Measurements from ENCODE around the gene SORCS2.
"Not testable (repeated sequence)": the region's sequence is repeated elsewhere in the genome, so short reads cannot be mapped to it uniquely, and the experiment has no call there.

The SORCS2 gene

DNA sequence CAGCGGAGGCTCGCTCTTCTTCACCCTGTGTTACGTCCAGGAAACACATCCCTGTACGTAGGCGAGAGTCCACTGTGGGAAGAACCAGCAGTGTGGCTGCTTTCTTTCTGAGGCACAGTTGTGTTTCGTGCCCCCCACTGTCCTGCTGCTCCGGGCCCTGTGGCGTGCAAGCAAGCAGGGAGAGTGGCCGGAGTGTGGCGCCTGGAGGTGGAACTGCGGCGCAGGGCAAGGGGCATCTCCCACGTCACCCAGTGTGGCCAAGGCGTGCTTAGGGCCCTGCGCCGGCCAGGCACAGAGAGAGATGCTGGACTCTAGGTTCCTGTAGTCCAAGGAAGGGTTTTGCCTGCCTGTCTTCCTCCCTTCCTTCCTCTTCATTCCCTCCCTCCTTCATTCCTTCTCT, 255.7 kb downstream of the SORCS2 start:
- TF ChIP-seq, protein P1, sequence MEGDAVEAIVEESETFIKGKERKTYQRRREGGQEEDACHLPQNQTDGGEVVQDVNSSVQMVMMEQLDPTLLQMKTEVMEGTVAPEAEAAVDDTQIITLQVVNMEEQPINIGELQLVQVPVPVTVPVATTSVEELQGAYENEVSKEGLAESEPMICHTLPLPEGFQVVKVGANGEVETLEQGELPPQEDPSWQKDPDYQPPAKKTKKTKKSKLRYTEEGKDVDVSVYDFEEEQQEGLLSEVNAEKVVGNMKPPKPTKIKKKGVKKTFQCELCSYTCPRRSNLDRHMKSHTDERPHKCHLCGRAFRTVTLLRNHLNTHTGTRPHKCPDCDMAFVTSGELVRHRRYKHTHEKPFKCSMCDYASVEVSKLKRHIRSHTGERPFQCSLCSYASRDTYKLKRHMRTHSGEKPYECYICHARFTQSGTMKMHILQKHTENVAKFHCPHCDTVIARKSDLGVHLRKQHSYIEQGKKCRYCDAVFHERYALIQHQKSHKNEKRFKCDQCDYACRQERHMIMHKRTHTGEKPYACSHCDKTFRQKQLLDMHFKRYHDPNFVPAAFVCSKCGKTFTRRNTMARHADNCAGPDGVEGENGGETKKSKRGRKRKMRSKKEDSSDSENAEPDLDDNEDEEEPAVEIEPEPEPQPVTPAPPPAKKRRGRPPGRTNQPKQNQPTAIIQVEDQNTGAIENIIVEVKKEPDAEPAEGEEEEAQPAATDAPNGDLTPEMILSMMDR (IDR thresholded peaks at IDR 0.05; ENCODE audit: extremely low read depth, missing control alignments), result no peak
- DNase-seq (ENCODE audit: low spot score), result no peak

DNA sequence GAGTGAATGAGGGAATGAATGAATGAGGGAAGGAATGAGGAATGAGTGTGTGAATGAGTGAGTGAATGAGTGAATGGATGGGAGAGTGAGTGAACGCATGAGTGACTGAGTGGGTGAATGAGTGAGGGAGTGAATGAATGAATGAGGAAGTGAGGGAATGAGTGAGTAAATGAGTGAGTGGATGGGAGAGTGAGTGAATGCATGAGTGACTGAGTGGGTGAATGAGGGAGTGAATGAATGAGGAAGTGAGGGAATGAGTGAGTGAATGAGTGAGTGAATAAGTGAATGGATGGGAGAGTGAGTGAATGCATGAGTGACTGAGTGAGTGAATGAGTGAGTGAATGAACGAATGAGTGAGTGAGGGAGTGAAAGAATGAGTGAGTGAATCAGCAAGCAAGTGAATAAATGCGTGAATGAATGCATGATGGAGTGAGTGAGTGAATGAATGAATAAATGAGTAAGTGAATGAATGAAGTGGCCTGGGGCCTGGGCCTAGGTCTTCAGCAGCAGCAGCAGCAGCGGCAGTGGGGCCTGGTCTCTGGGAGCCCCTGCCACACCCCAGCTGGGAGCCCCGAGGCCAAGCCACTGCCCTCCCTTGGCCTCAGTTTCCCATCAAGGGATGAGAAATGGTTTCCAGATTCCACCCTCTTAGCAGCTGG, 258.6 kb downstream of the SORCS2 start:
- TF ChIP-seq, protein P1 (IDR thresholded peaks at IDR 0.05; ENCODE audit: extremely low read depth, missing control alignments), result no peak
- no peak for DNase-seq (ENCODE audit: low spot score)

DNA sequence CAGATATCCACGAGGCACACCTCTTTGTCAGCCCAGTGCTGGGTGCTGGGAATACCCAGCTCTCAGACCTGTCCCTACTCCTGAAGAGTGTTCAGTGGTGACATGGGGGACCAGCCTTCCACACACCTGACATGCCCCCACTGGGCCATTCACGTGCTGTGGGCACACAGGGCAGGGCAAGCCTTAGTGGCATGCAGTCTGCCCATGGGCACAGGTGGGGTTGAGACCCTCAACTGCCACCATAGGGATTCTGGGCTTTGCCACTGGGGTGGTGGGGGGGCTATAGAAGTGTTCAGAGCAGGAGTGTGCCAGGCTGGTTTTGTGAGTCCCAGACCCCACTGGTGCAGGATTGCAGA, 259.1 kb downstream of the SORCS2 start:
- no peak for DNase-seq (ENCODE audit: low spot score)
- TF ChIP-seq, protein P1 (IDR thresholded peaks at IDR 0.05; ENCODE audit: extremely low read depth, missing control alignments), result no peak

DNA sequence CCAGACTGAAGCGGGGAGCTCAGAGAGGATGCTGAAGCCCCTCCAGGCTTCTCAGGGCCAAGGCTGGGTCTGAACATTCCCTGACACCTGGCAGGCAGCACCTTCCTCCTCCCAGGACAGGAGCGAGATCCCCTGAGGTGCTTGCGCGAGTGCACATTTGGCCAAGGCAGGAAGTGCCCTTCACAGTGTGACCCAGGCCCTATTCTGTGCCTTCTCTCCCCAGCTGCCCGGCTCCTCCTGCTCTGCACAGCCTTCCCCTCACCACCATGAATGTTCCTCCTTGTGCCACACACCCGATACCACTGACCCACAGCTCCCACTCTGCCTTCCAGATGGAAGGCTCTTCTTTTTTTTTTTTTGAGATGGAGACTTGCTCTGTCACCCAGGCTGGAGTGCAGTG, 259.5 kb downstream of the SORCS2 start:
- no peak for DNase-seq (ENCODE audit: low spot score)
- TF ChIP-seq, protein P1 (IDR thresholded peaks at IDR 0.05; ENCODE audit: extremely low read depth, missing control alignments), result no peak

DNA sequence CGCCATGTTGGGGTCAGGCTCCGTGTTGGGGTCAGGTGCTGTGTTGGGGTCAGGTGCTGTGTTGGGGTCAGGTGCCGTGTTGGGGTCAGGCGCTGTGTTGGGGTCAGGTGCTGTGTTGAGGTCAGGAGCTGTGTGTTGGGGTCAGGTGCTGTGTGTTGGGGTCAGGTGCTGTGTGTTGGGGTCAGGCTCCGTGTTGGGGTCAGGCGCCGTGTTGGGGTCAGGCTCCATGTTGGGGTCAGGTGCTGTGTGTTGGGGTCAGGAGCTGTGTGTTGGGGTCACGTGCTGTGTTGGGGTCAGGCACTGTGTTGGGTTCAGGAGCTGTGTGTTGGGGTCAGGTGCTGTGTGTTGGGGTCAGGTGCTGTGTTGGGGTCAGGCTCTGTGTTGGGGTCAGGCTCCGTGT, 260.5 kb downstream of the SORCS2 start:
- not testable (repeated sequence) for DNase-seq (ENCODE audit: low spot score)

DNA sequence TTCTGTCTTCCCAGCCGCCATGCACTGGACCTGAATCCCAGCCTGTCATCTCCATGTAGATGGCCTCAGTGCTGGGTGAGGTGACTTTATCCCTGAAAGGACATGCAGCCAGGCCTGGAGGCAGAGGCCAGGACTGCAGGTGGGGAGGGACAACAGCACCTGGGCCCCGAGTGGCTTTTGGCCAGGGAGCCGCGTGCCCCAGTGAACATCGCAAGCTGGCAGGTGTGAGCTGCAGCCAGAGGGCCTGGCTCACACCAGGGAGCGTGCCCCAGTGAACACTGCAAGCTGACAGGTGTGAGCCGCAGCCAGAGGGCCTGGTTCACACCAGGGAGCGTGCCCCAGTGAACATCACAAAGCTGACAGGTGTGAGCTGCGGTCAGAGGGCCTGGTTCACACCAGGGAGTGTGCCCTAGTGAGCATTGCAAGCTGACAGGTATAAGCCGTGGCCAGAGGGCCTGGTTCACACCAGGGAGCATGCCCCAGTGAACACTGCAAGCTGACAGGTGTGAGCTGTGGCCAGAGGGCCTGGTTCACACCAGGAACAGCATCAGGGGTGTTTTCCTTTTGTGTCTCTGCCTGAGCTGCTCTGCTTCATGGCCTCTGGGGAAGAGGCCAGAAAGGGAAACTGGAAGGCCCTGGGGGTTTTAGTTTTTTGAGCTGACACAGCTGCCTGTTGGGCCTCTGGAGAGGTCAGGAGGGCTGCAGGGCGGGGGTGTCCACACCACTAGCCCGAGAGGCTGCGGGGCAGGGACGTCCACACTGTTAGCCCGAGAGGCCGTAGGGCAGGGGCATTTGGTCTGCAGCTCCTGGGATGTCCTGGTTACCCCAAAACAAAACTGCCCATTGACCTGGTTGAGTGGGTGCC, 265.1 kb downstream of the SORCS2 start:
- DNase-seq (ENCODE audit: low spot score), result no peak
- TF ChIP-seq, protein P1 (IDR thresholded peaks at IDR 0.05; ENCODE audit: extremely low read depth, missing control alignments), result no peak

DNA sequence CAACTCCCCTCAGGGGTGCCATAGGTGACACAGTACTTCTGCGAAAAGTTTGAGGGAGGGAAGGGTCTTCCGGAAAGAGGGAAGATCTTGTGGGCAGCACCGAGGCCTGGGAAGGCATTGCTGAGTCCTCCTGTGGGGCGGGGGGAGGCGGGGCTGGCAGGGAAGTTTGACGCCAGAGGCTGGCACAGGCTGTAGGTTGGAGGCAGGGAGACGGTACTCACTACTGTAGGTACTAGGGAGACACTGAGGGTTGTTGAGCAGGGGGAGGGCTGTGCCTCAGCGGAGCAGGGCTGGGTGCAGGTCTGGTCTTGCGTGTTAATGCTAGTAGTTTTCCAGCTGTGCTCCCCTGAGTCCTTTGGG, 265.7 kb downstream of the SORCS2 start:
- DNase-seq (ENCODE audit: low spot score), result no peak
- TF ChIP-seq, protein P1 (IDR thresholded peaks at IDR 0.05; ENCODE audit: extremely low read depth, missing control alignments), result no peak

All from GM20000 (cell line).